HG02759 (cell line): ENCODE results near the gene SLC50A1.

Source experiments
- ATAC-seq: cut with Tn5 transposase; IDR thresholded peaks from one replicate; pipeline ENCODE4 v1.9.1; 2021; ENCODE audit warnings: mild to moderate bottlenecking, moderate library complexity; ENCODE audit not compliant: unreplicated experiment

SLC50A1 gene

GRCh38 chr1:155169541-155169940 is 33.9 kb downstream of the SLC50A1 start:
- ATAC-seq, result no peak

GRCh38 chr1:155170101-155170785 is 34.6 kb downstream of the SLC50A1 start:
- ATAC-seq, result no peak

GRCh38 chr1:155170806-155171205 is 35.2 kb downstream of the SLC50A1 start:
- ATAC-seq, result no peak

- peak; percentile 9 for ATAC-seq
These were observed 36.4 kb downstream of the SLC50A1 start for GRCh38 chr1:155171836-155172731.

GRCh38 chr1:155172732-155173477 is 37.3 kb downstream of the SLC50A1 start, which contains the start of gene KRTCAP2:
TSS of gene KRTCAP2 (minus strand) at chr1:155173304. CDS start at chr1:155173224, 80 bp downstream.
- peak; percentile 80 for ATAC-seq

GRCh38 chr1:155173478-155174323 is 38.0 kb downstream of the SLC50A1 start, which contains the start of gene TRIM46:
TSS of gene TRIM46 (plus strand) at chr1:155173849. CDS start at chr1:155173967, 118 bp downstream.
- peak; percentile 21 for ATAC-seq

- no peak for ATAC-seq
These were observed 39.0 kb downstream of the SLC50A1 start for GRCh38 chr1:155174324-155175280.

- no peak for ATAC-seq
These were observed 39.8 kb downstream of the SLC50A1 start for GRCh38 chr1:155175281-155175926.

GRCh38 chr1:155175927-155176371 is 40.3 kb downstream of the SLC50A1 start:
- no peak for ATAC-seq

- no peak for ATAC-seq
These were observed 41.0 kb downstream of the SLC50A1 start for GRCh38 chr1:155176544-155177071.

- no peak for ATAC-seq
These were observed 41.7 kb downstream of the SLC50A1 start for GRCh38 chr1:155177192-155177917.

GRCh38 chr1:155177918-155178281 is 42.2 kb downstream of the SLC50A1 start:
- ATAC-seq, result no peak

- no peak for ATAC-seq
These were observed 42.9 kb downstream of the SLC50A1 start for GRCh38 chr1:155178441-155179111.

- no peak for ATAC-seq
These were observed 43.7 kb downstream of the SLC50A1 start for GRCh38 chr1:155179112-155180031.

GRCh38 chr1:155181371-155182051 is 45.9 kb downstream of the SLC50A1 start:
- no peak for ATAC-seq
